Measurements from ENCODE around the gene C9orf50.

GRCh38 chr9:129653823-129654553, 33.1 kb upstream of the C9orf50 start:
- TF ChIP-seq POLR2A (IDR thresholded peaks at IDR 0.05; ENCODE audit: extremely low read depth, insufficient read length): no peak
- TF ChIP-seq CTCF (IDR thresholded peaks at IDR 0.05; ENCODE audit: low read depth, low read length): no peak

Measured in NB4 (cell line).